Lung microvascular endothelial cell (primary cell): ENCODE results near the gene DCC. TPM values are rescaled to one million over a fixed set of nuclear protein-coding genes. Genes with fewer than 3 reads are reported as not detected.

ENCODE experiments used
- DNase-seq, 2 donors: peaks; one replicate each; pipeline versions ENCODE4 v3.0.0 to v3.0.0-alpha.2; 2010; ENCODE audit warnings: low read depth in 2 of 2
- total RNA-seq: library from RNA; depleted of rRNA; stranded (reverse); fragments of >200 nt; gene quantifications from 2 replicates; pipeline ENCODE4 v1.2.1, GENCODE V29; 2014

The DCC gene
- total RNA-seq, 1 donor from 2014 or later: not detected

GRCh38 chr18:52678551-52678950 lies 338.6 kb downstream of the DCC start:
- no peak for DNase-seq

GRCh38 chr18:52679354-52679753 lies 339.4 kb downstream of the DCC start:
- DNase-seq: no peak

GRCh38 chr18:52682260-52682659 lies 342.3 kb downstream of the DCC start:
- DNase-seq: peak in 1 of 2 donors; percentile 19

DNA sequence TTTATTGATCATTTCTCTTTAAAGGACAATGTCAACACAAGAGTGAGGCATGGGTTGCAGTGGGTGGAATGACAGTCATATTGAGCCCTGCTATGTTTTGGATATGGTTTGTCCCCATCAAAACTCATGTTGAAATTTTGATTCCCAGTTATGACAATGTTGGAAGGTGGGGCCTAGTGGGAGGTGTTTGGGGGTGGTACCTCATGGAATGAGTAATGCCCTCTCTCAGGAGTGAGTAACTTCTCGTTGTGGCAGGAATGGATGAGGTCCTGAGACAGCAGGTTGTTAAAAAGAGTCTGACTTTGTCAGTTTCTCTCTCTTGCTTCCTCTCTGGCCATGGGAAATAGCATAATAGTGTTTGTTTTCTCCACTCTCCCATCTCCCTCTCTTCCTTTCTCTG lies 345.3 kb downstream of the DCC start:
- DNase-seq: no peak

DNA sequence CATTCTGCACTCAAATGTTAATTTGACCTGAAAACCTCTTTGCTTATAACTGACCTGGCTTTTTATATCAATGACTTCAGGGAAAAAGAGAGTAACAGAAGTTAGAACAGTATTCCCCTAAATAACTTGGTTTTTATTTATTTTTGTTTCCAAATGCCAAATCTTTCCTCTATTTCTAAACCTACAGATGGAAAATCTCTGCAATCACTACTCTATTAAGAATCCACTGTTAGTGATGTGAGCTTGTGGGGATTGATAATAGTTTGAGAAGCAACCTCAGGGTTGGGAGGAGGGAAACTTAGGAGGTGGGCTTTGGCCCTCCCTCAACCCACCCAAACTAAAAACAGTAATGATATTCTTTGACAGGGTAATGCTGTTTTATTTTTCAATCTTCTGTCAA lies 351.8 kb downstream of the DCC start:
- no peak for DNase-seq

DNA sequence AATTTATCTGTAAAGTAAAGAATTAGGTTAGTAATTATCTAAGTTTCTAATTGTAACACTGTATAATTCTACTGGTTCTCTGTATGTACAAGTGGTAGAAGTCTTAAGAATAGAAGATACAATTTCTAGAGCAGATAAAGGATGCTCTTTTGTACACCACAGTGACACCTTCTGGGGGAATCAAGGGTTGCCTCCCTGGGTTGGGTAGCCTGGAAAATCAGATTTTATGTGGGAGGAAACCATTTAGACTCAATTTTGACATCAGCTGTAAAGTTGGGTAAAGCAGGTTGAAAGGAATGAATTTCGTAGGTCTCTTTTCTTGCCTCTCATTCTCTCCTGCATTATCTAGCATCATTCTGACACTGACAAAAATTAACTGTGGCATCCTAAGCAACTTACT lies 354.8 kb downstream of the DCC start:
- peak in 1 of 2 donors; percentile 11 for DNase-seq

- DNase-seq: no peak
Observed at GRCh38 chr18:52700116-52700515, 360.1 kb downstream of the DCC start.

DNA sequence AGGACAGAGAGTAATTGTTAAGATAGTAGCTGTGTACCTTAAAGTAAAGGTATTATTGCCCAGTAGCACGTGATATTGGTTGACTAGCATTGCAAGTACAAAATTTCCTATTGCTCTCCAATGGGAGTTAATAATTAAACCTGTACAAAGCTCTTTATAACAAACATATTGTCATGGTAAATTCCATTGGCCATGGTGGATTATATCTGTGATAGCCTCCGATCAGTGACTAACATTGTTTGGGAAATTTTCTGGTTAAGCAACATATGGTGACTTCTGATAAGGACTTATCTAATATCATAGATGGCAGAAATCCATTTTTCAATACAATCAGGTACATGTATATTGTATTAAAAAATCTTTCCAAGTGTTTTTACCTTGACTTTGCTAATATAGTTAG lies 360.8 kb downstream of the DCC start:
- DNase-seq: no peak

DNA sequence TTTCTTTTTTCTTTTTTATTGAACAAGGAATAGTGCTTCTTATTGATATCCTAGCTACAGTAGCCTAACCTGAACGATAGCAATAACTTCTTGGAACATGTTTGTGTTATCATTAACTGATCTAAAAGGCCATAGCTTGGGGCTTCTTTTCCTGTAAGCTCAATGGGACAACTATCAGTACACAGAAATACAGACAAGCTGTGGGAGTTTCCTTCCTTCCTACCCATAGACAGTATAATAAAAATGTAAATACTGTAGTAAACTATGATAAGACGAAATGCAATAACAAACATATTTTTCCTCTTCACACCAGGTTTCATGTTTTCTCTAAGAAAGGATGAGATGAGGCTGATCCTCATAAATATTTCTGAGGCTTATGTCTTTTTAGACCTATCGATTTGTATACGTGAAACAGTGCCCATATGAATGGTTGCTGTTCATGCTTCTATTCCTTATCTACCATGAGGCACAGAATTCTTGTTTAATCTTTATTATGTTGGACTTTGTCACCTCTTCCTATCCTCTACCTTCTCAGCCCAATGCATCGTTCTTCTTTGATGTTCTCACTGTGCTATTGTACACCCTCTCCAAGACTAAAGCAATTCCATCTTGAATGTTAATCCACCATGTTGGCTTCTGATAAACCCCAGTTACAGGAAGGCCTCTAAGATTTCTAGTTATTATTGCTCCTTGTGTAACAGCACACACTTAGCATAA lies 361.4 kb downstream of the DCC start:
- no peak for DNase-seq

- no peak for DNase-seq
Observed at GRCh38 chr18:52715421-52715820, 375.4 kb downstream of the DCC start.

DNA sequence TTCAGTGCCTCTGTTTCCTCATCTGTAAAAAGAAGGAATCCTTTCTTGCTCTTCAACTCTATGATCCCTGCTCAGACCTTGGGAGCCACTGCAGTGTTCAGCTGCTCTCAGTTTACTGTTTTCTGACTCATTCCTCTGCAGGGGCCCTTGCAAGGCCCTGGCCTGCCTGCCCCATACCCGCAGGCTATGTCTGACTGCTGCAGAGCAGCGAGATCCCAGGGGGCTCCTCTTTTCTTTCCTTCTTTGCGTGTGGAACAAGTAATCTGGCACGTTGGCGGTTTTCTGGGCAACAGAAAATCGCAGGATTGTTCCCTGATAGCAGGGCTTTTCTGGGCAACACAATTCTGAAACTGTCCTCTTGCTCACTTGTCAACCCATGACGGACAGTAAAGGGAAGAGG lies 376.0 kb downstream of the DCC start:
- no peak for DNase-seq

DNA sequence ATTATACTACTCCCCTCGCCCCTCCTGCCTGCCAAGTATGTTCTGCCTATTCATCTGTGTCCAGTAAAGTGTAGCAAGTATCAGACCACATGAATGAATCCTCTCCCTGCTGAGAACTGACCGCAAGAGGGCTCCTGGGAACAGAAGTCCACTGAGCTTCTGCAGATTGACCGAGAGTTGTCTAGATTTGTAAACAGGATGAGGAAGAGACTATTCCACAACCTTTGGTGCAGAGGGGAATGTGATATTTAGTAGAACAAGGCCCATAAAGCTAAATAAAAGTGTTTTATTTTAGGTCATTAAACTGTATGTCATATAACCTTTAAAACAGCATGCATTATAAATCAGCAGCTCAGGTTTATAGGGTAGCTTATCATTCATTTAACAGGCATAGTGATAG lies 377.0 kb downstream of the DCC start:
- peak; percentile 1 to 23 for DNase-seq

DNA sequence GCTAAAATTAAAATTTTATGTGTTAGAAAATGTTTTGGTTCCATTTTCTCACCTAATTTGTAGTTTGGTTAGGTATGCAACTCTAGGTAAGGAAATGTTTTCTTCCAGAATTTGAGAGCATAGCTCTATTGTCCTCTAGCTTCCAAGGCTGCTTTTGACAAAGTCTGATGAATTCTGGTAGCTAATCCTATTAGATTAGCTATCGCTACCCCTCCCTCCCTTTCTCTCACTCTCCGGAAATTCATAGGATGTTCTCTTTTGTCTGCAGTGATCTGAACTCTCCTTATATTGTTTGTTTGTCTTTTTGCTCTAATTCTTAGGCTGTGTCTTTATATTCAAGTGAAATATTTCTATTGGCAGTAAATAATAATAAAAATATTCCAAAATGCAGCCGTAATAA lies 382.9 kb downstream of the DCC start:
- no peak for DNase-seq

- no peak for DNase-seq
Observed at GRCh38 chr18:52723550-52723970, 383.6 kb downstream of the DCC start.

- no peak for DNase-seq
Observed at GRCh38 chr18:52730972-52731619, 391.1 kb downstream of the DCC start.

GRCh38 chr18:52738946-52739345 lies 398.9 kb downstream of the DCC start:
- DNase-seq: no peak

DNA sequence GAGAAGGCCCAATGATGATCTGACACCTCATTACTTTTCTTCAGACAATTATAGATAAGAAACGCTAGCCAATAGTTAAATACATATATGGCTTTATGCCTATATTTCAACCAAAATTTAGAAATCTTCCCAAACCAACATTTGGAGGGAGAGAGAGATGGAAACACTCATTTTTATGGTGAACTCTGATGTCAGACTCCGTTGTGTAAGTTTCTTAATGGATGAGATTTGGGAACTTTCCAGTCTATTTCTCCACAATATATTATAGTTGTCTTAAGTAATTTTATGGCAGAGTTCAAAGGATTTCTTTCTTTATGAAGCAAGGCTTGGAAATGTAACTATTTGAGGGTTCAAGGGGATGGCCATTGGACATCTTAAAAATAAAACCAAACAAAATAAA lies 407.0 kb downstream of the DCC start:
- no peak for DNase-seq

DNA sequence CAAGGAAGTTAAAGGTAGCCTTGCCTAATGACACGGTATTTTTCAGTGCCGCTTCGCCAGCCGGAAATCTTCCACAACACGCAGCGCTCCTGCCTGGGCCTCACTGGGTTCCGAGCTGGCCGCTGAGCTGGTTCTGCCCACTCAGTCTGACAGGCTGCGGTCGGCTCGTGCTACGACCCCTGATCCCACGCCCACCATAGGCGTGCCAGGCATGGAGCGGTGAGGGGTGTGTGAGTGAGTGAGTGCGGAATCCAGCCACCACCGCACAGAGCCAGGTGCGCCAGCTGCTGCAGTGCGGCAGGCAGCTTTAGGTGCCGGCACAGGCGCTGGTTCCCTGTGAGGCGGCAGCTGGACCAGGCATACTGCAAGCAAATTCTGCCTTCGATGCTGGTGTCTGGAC lies 407.9 kb downstream of the DCC start:
- DNase-seq: no peak

GRCh38 chr18:52748343-52748742 lies 408.3 kb downstream of the DCC start:
- DNase-seq: no peak

DNA sequence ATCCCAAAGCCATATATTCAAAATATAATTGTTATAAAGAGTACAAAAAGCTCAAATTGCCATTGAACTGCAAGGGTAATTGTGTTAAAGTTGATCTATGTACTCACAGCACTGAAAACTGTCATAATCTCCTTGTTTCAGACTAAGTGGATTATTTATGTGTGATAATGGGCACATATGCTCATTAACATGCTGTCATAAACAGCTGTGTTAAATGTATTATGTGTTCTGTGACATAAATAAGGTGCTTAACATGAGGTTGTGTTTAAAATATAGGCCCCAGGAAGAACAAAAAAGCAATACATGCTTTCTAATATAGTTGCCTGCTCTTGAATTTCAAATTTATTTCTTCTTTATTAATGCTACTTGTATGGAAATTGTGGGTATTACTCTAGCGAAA lies 409.5 kb downstream of the DCC start:
- no peak for DNase-seq

GRCh38 chr18:52750995-52751394 lies 411.0 kb downstream of the DCC start:
- DNase-seq: no peak

- DNase-seq: no peak
Observed at GRCh38 chr18:52764316-52764715, 424.3 kb downstream of the DCC start.

GRCh38 chr18:52766002-52766545 lies 426.1 kb downstream of the DCC start:
- no peak for DNase-seq
